Measurements from ENCODE around the gene CWH43.
"Not testable (repeated sequence)": the region's sequence is repeated elsewhere in the genome, so short reads cannot be mapped to it uniquely, and the experiment has no call there.

DNA sequence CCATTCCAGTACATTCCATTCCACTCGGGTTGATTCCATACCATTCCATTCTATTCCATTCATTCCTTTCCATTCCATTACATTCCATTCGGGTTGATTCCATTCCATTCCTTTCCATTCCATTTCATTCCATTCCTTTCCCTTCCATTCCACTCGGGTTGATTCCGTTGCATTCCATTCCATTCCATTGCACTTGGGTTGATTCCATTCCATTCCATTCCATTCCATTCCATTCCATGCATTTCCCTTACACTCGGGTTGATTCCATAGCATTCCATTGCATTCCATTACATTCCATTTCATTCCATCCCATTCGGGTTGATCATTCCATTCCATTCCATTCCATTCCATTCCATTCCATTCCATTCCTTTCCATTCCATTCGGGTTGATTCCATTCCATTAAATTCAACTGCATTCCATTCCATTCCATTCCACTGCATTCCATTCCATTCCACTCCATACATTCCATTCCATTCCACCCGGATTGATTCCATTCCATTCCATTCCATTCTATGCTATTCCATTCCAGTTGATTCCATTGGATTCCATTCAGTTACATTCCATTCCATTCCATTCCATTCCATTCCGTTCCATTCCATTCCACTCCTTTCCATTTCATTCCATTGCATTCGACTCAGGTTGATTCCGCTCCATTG is 119.3 kb downstream of the CWH43 start:
- TF ChIP-seq, protein P1, sequence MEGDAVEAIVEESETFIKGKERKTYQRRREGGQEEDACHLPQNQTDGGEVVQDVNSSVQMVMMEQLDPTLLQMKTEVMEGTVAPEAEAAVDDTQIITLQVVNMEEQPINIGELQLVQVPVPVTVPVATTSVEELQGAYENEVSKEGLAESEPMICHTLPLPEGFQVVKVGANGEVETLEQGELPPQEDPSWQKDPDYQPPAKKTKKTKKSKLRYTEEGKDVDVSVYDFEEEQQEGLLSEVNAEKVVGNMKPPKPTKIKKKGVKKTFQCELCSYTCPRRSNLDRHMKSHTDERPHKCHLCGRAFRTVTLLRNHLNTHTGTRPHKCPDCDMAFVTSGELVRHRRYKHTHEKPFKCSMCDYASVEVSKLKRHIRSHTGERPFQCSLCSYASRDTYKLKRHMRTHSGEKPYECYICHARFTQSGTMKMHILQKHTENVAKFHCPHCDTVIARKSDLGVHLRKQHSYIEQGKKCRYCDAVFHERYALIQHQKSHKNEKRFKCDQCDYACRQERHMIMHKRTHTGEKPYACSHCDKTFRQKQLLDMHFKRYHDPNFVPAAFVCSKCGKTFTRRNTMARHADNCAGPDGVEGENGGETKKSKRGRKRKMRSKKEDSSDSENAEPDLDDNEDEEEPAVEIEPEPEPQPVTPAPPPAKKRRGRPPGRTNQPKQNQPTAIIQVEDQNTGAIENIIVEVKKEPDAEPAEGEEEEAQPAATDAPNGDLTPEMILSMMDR (IDR thresholded peaks at IDR 0.05; ENCODE audit: poor library complexity, severe bottlenecking): not testable (repeated sequence)
- TF ChIP-seq RAD21 (conservative IDR thresholded peaks at IDR 0.05); POLR2AphosphoS5 (IDR thresholded peaks at IDR 0.05); EZH2 (IDR thresholded peaks at IDR 0.05; ENCODE audit: borderline replicate concordance, insufficient read depth, low read length, poor library complexity, severe bottlenecking); SMC3 (conservative IDR thresholded peaks at IDR 0.05; ENCODE audit: poor library complexity); REST (IDR thresholded peaks at IDR 0.05; ENCODE audit: borderline replicate concordance): not testable (repeated sequence)

Data from neural cell (in vitro differentiated cells).